GM19372 (cell line): ENCODE results near the gene ARAF.
"Not testable (repeated sequence)": the region's sequence is repeated elsewhere in the genome, so short reads cannot be mapped to it uniquely, and the experiment has no call there.

Experiments
- ATAC-seq: cut with Tn5 transposase; IDR thresholded peaks from one replicate; pipeline ENCODE4 v1.9.1; 2021; ENCODE audit warnings: mild to moderate bottlenecking, low read depth, moderate library complexity; ENCODE audit not compliant: unreplicated experiment

ARAF gene

GRCh38 chrX:47560934-47561658 is at the start of gene ARAF:
TSS of gene ARAF (plus strand) at chrX:47561205. CDS start at chrX:47562968, 1,763 bp downstream.
- ATAC-seq, result peak; percentile 93

- not testable (repeated sequence) for ATAC-seq
Observed at GRCh38 chrX:47512383-47512782, 48.6 kb upstream of the ARAF start.

DNA sequence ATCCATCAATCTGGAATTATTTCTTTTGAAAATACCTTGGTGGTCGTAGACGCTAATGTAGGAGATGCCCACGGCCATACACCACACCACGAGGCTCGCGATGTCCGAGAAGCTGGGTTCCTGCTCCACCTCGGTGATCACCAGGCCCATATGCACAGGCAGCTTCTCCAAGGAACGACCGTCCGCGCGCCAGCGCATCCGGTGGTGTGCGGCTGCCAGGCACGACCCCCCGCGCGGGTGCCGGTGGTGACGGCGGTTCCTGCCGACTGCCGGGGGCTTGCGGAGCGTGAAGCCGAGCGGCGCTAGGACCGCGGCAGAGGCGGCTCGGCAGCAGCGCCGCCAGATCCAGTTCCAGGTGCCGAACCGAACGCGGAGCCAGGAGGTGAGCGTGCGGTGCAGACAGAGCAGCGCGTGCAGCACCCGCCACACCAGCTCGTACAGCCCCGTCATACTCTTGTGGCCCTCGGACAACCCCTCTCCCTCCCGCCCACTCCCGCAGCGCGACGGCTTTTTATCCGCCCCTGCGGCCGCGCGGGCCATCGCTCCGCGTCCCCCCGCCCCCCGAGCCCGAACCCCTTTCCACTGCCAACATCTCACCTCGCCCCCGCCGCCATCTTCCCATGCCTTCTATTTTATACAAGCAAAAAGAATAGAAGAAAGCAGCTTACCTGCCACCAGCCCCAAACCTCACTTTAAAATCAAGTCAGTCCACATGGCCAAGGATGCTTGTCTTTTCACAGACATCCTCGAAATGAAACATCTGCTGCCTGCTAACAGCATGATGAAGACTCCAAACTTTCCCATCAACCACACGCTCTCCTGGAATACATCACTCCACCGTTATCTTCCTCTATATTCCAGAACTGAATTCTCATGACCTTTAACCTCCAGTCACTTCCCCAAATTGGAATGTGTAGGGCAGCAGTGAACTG is 47.7 kb upstream of the ARAF start:
- ATAC-seq, result not testable (repeated sequence)

DNA sequence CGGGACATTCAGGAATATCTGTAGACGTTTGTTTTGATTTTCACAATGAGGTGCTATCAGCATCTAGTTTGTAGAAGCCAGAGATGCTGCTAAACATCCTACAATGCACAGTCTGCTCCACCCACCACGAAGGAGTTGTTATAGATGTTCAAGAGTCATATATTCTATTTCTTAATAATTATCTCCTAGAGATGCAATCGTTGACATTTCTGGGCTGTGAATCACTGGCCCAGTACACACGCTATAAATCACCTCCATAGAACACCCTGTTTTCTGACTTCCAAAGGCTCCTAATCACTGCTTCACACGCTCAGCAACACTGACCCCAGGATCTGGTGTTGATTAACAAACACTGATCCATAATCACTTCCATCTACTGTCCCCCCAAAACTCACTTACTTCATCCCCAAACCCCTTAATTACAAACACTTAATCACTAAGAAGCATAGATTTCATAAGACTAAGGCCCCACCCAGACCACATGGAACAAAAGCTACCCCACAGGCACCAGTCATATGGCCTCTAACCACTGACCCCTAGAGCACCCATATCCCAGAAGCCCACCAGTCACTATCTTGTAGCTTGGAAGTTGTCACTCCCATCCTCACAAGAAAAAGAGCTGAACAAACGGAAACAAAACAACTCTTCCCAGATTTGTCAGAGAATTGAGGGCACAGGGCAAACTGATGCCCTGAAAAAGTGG is 46.3 kb upstream of the ARAF start:
- no peak for ATAC-seq

DNA sequence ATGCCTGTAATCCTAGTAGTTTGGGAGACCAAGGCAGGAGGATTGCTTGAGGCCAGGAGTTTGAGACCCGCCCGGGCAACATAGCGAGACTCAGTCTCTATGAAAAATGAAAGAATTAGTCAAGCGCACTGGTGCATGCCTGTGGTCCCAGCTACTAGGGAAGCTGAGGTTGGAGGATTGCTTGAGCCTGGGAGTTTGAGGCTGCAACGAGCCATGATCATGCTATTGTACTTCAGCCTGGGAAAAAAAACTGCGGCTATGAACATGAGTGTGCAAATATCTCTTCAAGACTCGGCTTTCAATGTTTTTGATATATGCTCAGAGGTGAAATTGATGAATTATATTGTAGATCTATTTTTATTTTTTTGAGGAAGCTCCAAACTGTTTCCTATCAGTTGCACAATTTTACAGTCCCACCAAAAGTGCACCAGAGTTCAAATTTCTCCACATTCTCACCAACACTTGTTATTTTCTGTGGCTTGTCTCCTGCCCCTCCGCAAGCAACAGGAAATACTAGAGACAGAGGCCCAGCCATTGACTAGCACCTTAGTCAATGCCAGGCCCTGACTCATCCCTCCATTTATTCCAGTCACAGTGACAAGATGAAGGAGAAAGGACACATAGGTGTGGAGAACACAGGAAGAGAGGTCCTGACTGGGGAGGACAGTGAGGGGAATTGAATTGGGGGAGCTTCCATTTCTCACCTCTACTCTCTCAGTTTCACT is 44.9 kb upstream of the ARAF start:
- ATAC-seq, result no peak

DNA sequence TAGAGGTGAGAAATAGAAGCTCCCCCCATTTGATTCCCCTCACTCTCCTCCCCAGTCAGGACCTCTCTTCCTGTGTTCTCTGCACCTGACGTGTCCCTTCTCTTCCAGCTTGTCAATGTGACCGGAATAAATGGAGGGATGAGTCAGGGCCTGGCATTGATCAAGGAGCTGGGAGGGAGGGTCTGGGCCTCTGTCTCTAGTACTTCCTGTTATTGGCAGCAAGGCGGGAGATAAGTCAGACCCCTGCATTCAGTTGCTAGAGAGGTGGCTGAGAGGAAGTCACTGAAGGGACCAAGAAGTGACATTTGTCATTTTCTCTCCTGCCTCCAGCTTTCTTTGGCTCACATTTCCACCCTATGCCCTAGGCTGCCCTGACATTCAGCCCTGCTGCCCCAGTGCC is 42.9 kb upstream of the ARAF start:
- ATAC-seq, result no peak

GRCh38 chrX:47523297-47523696 is 37.7 kb upstream of the ARAF start:
- peak; percentile 75 for ATAC-seq

DNA sequence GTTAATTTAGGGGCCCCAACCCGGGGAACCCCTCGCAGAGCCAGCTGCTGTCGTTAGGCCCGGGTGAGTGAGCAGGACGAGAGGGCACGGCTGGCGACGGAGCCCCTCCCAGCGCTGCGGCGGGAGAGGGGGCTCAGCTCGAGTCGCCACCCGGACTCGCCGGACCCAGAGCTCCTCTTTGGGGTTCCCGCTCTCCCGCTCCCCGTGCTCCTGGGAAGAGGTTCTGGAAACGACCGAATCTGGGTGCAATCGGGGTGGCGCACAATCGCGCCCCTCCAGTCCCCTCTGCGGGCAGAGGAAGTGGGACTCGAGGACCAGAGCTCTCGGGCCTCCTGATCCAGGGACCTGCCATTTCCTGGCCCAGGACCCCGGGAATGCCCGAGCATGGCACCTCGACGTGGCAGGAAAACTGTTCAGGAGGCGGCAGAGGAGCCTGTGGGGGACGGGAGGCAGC is 37.3 kb upstream of the ARAF start:
- ATAC-seq, result no peak

GRCh38 chrX:47529548-47529947 is 31.5 kb upstream of the ARAF start:
- ATAC-seq, result no peak

- no peak for ATAC-seq
Observed at GRCh38 chrX:47530049-47530448, 31.0 kb upstream of the ARAF start.

- ATAC-seq, result no peak
Observed at GRCh38 chrX:47539860-47540259, 21.1 kb upstream of the ARAF start.

DNA sequence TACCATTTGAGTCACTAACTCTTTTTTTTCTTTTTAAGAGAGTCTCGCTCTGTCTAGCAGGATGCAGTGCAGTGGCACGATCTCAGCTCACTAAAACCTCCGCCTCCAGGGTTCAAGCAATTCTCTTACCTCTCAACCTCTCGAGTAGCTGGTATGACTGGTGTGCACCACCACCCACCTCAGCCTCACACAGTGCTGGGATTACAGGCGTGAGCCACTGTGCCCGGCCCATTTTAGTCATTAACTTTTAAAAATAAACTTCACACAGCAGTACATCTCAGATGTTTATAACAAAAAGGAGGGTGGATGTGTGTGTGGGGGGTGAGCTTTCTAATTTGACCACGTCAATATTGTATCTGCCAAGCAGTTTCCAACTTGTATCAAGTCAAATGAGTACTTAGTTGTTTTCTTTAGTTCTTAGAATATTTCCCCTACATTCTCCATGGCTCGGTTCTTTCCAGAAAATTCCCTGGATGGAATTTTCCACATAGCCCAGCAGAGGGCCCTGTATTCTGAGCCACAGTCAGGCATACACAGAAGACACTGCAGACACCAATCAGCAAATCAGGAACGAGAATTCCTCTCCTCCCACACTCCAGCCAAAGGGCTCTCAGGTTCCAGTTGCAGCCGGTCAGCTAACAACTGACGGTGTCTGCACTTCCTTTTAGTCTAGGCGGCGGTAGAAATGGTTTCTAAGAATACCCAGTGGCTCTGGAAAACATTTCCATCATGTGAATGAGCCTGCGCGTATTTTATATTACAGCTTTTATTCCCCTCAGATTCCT is 20.1 kb upstream of the ARAF start:
- no peak for ATAC-seq

DNA sequence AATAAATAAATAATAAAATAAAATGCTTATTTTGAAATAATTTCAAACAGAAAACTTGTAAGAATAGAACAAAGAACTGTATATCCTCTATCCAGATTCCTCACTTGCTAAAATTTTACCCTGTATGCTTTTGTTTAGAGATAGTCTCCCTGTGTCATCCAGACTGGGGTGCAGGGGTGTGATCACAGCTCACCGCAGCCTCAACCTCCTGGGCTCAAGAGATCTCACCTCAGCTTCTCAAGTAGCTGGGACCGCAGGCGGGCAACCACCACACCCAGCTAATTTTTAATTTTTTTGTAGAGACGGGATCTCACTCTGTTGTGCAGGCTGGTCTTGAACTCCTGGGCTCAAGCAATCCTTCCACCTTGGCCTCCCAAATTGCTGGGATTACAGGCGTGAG is 17.5 kb upstream of the ARAF start:
- ATAC-seq, result no peak

DNA sequence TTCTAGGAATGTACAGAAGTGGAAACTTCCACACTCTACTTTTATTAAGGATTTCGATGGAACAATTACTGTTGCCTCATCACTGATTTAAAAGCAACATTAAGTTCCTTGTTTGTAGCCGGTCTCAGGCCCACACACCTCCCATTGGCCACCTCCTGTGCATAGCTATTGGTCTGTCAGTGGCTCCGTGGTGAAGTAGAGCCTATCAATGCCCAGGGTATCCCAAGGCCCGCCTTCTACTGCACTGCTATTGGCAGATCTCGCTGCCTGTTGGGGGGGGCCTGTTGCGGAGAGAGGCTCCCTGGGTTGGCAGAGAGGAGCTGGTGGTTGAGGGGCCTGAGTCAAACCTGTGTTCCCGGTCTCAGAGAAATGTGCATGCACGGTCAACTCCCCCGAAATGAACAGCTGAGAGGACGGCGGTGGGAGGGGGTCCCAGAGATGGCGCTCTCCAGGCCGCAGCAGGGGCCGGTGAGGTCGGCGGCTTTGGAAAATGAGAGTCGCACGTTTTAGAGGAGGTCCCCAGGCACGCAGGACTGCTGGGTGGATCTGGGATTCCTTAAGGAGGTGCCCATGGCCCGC is 4.9 kb upstream of the ARAF start:
- peak; percentile 60 for ATAC-seq

DNA sequence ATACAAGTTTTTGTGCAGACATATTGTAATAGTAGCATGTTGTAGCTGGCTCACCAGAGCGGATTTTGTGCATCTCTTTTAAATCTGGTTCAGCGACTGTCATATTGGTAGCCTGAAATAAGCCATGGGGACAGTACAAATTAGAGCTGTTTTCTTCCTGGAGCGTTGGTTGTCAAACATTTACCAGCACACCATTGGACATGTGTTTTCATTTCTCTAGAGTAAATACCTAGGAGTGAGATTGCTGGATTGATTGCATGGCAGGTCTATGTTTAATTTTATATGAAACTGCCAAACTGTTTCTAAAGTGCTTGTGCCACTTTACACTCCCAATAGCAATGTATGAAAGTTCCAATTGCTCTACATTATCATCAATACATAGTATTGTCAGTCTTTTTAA is 2.6 kb upstream of the ARAF start:
- ATAC-seq, result no peak

- no peak for ATAC-seq
Observed at GRCh38 chrX:47560179-47560933, 649 bp upstream of the ARAF start.

DNA sequence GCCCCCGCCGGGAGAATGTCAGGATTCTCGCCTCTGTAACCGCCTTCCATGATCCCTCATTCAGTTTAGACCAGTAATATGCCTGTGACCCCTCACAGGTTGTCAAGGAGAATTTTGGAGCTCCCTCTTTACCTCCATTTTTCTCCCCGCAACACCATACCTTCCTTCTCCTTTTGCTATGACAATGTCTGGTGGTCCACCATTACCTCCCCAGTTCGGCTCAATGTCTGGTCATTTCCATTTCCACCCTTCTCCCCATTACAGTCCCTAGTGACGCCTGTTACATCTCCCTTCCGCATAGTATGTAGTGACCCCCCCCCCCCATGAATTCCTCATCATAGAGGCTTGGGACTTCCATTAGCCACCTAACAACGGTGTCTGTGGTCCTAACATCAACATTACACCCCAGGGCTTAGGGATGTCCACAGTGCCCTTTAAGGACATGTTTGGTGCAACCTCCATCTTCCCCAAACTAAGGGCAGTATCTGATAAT is 700 bp downstream of the ARAF start:
- no peak for ATAC-seq

GRCh38 chrX:47562615-47563243 is 1.7 kb downstream of the ARAF start:
- ATAC-seq, result no peak
